HepG2 (cell line): ENCODE data around the gene KSR1. TPM values are rescaled to one million over a fixed set of nuclear protein-coding genes. Genes with fewer than 3 reads are reported as not detected.
A peak's percentile ranks its signal among the peaks of the same experiment; 100 is the strongest.

Source experiments
- CENPT ChIP-seq: sonication (generic); formaldehyde crosslinking; IDR thresholded peaks from 2 replicates; pipeline ENCODE4 v1.8.0; 2022; ENCODE audit warnings: low read depth, mild to moderate bottlenecking, moderate library complexity, missing genetic modification reagents
- FOSL1 ChIP-seq: sonication (generic); formaldehyde crosslinking; IDR thresholded peaks from 2 replicates; pipeline ENCODE4 v1.9.0; 2021; ENCODE audit warnings: missing genetic modification reagents, borderline replicate concordance
- FOSL2 ChIP-seq: sonication (generic); formaldehyde crosslinking; IDR thresholded peaks from 2 replicates; pipeline ENCODE4 v1.4.0; 2020; ENCODE audit warnings: missing genetic modification reagents
- HNRNPL ChIP-seq: fragments of 200-400 bp; formaldehyde crosslinking; IDR thresholded peaks from 2 replicates; pipeline ENCODE4 v1.6.1; 2017; ENCODE audit warnings: mild to moderate bottlenecking, low read depth, low read length
- NFYB ChIP-seq: sonication (generic); formaldehyde crosslinking; IDR thresholded peaks from 2 replicates; pipeline ENCODE4 v1.4.0; 2020; ENCODE audit warnings: missing genetic modification reagents
- RFX1 ChIP-seq: fragments of 450-650 bp; IDR thresholded peaks from 2 replicates; pipeline ENCODE4 v1.6.1; 2017
- RFXAP ChIP-seq: sonication (generic); formaldehyde crosslinking; IDR thresholded peaks from 2 replicates; pipeline ENCODE4 v1.4.0; 2020; ENCODE audit warnings: missing genetic modification reagents, borderline replicate concordance
- THYN1 ChIP-seq: sonication (generic); formaldehyde crosslinking; IDR thresholded peaks from 2 replicates; pipeline ENCODE4 v1.8.1; 2023; ENCODE audit warnings: low read depth, mild to moderate bottlenecking, moderate library complexity, missing genetic modification reagents, borderline replicate concordance
- ZKSCAN5 ChIP-seq: sonication (generic); formaldehyde crosslinking; IDR thresholded peaks from 2 replicates; pipeline ENCODE4 v1.5.1; 2020; ENCODE audit warnings: mild to moderate bottlenecking, missing genetic modification reagents
- ZMYM3 ChIP-seq: sonication (generic); formaldehyde crosslinking; IDR thresholded peaks from 2 replicates; pipeline ENCODE4 v1.5.1; 2020; ENCODE audit warnings: mild to moderate bottlenecking, missing genetic modification reagents
- ZNF12 ChIP-seq: sonication (generic); formaldehyde crosslinking; IDR thresholded peaks from 2 replicates; pipeline ENCODE4 v1.5.0; 2020; ENCODE audit warnings: missing genetic modification reagents
- ZNF24 ChIP-seq: fragments of 450-650 bp; IDR thresholded peaks from 2 replicates; pipeline ENCODE4 v1.6.1; 2017; ENCODE audit warnings: antibody characterized with exemption, mild to moderate bottlenecking
- ZNF781 ChIP-seq: sonication (generic); formaldehyde crosslinking; IDR thresholded peaks from 2 replicates; pipeline ENCODE4 v1.5.1; 2020; ENCODE audit warnings: borderline replicate concordance, mild to moderate bottlenecking, missing genetic modification reagents; ENCODE audit errors: not compliant biosample characterization
- polyA plus RNA-seq, 8 experiments: library from polyadenylated mRNA; depleted of rRNA in 3 of 8; stranded (reverse) in 7 of 8; unstranded in 1 of 8; fragments of >200 nt; fragmentation: Illumina TruSeq in 4 of 8; extraction: Trizol in 4 of 8; gene quantifications; 2 replicates each; pipeline versions ENCODE4 v1.2.1 to v1.2.3, GENCODE V29; 2011 to 2016; ENCODE audit warnings: low read depth in 4 of 8, missing spikeins in 1 of 8, mixed read lengths in 1 of 8; ENCODE audit not compliant: insufficient read depth in 1 of 8
- total RNA-seq, 5 experiments: library from RNA; depleted of rRNA; stranded (reverse); fragments of >200 nt; fragmentation: Illumina TruSeq; extraction: Trizol; gene quantifications; 2 replicates each; pipeline ENCODE4 v1.2.3, GENCODE V29; 2016; ENCODE audit warnings: low read depth in 1 of 5
- TF ChIP-seq, protein P1 (sequence below): sonication (generic); formaldehyde crosslinking; IDR thresholded peaks from 2 replicates; pipeline ENCODE4 v1.4.0; 2020; ENCODE audit warnings: low read depth, mild to moderate bottlenecking, missing genetic modification reagents
- TF ChIP-seq, protein P2 (sequence below): sonication (generic); formaldehyde crosslinking; IDR thresholded peaks from 2 replicates; pipeline ENCODE4 v1.5.1; 2020; ENCODE audit warnings: mild to moderate bottlenecking, missing genetic modification reagents, borderline replicate concordance
- TF ChIP-seq, protein P3 (sequence below): sonication (generic); formaldehyde crosslinking; conservative IDR thresholded peaks from 2 replicates; pipeline ENCODE4 v1.8.0; 2022; ENCODE audit warnings: mild to moderate bottlenecking, moderate library complexity, missing genetic modification reagents
- TF ChIP-seq, protein P4 (sequence below): sonication (generic); formaldehyde crosslinking; conservative IDR thresholded peaks from 2 replicates; pipeline ENCODE4 v1.4.0; 2020; ENCODE audit warnings: missing genetic modification reagents

KSR1 gene
- total and polyA plus RNA-seq, 2 of the 13 experiments (the other 11 are each of a cell fraction or from before 2014, with no cell fraction given): 10.1 to 16.6 TPM

DNA sequence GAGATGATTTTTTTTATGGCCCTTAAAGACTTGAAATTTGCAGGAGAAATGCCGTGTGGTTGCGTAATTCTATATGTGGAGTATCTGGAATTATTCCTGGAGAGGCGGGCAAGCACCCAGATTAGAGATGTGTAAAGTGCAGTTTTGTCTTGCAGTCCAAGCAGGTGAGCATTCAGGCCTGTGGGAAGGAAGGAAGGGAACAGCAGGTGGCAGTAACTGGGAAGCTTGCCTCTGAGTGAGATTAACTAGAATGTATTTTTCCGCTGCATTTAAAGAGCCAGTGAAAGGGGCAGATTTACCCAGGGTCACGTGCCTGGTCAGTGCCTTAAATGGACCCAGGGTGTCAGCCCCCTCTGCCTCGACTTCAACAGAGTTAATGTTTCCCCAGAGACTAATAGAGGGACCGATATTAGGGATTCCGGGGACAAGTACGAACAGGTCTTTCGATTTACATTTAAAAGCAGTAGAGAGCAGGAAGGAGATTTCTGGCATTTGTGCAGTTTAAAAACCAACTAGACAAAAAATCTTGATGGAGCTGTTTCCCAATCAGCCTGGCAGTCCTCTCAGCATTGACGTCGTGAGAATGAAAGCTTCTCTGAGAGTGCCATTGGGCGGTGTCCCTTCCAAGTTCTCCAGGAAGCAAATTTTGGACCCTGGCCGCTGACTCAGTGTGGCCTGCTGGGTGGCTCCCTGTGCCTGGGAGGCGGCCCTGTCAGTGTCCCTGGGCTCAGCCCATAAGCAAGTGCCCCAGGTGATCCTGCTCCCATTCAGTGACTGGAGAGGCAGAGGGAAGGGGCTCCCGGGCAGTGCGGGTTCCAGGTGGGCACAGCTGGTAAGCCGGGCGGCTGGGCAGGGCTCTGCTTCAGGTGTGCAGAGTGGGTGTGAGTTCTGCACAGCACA, 38.2 kb downstream of the KSR1 start (continued):
- TF ChIP-seq THYN1 (no peak), FOSL1 (CRISPR knock-in tag) (peak; percentile 60; the same call in 1 of the 2 replicates), ZKSCAN5 (CRISPR knock-in tag) (no peak), RFX1 (no peak), ZNF12 (0 out of 2 replicates have a peak, but pooled peaks have one; percentile 21), ZNF781 (CRISPR knock-in tag) (peak; percentile 73), NFYB (CRISPR knock-in tag) (no peak), HNRNPL (peak; percentile 89), RFXAP (CRISPR knock-in tag) (no peak), CENPT (CRISPR knock-in tag) (no peak), FOSL2 (CRISPR knock-in tag) (peak; percentile 88), ZNF24 (no peak), ZMYM3 (CRISPR knock-in tag) (peak; percentile 51; the same call in 1 of the 2 replicates)
- TF ChIP-seq, protein P1, sequence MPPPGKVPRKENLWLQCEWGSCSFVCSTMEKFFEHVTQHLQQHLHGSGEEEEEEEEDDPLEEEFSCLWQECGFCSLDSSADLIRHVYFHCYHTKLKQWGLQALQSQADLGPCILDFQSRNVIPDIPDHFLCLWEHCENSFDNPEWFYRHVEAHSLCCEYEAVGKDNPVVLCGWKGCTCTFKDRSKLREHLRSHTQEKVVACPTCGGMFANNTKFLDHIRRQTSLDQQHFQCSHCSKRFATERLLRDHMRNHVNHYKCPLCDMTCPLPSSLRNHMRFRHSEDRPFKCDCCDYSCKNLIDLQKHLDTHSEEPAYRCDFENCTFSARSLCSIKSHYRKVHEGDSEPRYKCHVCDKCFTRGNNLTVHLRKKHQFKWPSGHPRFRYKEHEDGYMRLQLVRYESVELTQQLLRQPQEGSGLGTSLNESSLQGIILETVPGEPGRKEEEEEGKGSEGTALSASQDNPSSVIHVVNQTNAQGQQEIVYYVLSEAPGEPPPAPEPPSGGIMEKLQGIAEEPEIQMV (CRISPR knock-in tag): no peak
- TF ChIP-seq, protein P2, sequence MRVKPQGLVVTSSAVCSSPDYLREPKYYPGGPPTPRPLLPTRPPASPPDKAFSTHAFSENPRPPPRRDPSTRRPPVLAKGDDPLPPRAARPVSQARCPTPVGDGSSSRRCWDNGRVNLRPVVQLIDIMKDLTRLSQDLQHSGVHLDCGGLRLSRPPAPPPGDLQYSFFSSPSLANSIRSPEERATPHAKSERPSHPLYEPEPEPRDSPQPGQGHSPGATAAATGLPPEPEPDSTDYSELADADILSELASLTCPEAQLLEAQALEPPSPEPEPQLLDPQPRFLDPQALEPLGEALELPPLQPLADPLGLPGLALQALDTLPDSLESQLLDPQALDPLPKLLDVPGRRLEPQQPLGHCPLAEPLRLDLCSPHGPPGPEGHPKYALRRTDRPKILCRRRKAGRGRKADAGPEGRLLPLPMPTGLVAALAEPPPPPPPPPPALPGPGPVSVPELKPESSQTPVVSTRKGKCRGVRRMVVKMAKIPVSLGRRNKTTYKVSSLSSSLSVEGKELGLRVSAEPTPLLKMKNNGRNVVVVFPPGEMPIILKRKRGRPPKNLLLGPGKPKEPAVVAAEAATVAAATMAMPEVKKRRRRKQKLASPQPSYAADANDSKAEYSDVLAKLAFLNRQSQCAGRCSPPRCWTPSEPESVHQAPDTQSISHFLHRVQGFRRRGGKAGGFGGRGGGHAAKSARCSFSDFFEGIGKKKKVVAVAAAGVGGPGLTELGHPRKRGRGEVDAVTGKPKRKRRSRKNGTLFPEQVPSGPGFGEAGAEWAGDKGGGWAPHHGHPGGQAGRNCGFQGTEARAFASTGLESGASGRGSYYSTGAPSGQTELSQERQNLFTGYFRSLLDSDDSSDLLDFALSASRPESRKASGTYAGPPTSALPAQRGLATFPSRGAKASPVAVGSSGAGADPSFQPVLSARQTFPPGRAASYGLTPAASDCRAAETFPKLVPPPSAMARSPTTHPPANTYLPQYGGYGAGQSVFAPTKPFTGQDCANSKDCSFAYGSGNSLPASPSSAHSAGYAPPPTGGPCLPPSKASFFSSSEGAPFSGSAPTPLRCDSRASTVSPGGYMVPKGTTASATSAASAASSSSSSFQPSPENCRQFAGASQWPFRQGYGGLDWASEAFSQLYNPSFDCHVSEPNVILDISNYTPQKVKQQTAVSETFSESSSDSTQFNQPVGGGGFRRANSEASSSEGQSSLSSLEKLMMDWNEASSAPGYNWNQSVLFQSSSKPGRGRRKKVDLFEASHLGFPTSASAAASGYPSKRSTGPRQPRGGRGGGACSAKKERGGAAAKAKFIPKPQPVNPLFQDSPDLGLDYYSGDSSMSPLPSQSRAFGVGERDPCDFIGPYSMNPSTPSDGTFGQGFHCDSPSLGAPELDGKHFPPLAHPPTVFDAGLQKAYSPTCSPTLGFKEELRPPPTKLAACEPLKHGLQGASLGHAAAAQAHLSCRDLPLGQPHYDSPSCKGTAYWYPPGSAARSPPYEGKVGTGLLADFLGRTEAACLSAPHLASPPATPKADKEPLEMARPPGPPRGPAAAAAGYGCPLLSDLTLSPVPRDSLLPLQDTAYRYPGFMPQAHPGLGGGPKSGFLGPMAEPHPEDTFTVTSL (CRISPR knock-in tag): 0 out of 2 replicates have a peak, but pooled peaks have one; percentile 37
- TF ChIP-seq, protein P3, sequence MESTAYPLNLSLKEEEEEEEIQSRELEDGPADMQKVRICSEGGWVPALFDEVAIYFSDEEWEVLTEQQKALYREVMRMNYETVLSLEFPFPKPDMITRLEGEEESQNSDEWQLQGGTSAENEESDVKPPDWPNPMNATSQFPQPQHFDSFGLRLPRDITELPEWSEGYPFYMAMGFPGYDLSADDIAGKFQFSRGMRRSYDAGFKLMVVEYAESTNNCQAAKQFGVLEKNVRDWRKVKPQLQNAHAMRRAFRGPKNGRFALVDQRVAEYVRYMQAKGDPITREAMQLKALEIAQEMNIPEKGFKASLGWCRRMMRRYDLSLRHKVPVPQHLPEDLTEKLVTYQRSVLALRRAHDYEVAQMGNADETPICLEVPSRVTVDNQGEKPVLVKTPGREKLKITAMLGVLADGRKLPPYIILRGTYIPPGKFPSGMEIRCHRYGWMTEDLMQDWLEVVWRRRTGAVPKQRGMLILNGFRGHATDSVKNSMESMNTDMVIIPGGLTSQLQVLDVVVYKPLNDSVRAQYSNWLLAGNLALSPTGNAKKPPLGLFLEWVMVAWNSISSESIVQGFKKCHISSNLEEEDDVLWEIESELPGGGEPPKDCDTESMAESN (CRISPR knock-in tag): peak; percentile 33; the same call in 1 of the 2 replicates
- TF ChIP-seq, protein P4, sequence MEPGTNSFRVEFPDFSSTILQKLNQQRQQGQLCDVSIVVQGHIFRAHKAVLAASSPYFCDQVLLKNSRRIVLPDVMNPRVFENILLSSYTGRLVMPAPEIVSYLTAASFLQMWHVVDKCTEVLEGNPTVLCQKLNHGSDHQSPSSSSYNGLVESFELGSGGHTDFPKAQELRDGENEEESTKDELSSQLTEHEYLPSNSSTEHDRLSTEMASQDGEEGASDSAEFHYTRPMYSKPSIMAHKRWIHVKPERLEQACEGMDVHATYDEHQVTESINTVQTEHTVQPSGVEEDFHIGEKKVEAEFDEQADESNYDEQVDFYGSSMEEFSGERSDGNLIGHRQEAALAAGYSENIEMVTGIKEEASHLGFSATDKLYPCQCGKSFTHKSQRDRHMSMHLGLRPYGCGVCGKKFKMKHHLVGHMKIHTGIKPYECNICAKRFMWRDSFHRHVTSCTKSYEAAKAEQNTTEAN (CRISPR knock-in tag): no peak
